PFSK-1 (cell line): ENCODE measurements around the gene PLCD1.

Source experiments
- FOXP2 ChIP-seq: optimal IDR thresholded peaks from 2 replicates; pipeline ENCODE3; 2011; ENCODE audit warnings: borderline replicate concordance, control low read depth, inconsistent platforms; ENCODE audit not compliant: insufficient read depth; ENCODE audit errors: extremely low read length, extremely low read depth
- POLR2AphosphoS5 ChIP-seq: IDR thresholded peaks from 2 replicates; pipeline ENCODE4 v1.6.1; 2012; ENCODE audit warnings: low read depth, mild to moderate bottlenecking, control low read depth, low read length, moderate library complexity
- REST ChIP-seq, 2 experiments: IDR thresholded peaks; 2 replicates each; pipeline versions ENCODE4 v1.6.1 to v1.8.0; 2011 to 2012; ENCODE audit warnings: low read depth in 2 of 2, low read length in 2 of 2, control low read depth in 1 of 2, inconsistent platforms in 1 of 2, mild to moderate bottlenecking in 1 of 2, moderate library complexity in 1 of 2; ENCODE audit not compliant: insufficient read depth in 1 of 2
- SIN3A ChIP-seq: IDR thresholded peaks from 2 replicates; pipeline ENCODE4 v1.6.1; 2012; ENCODE audit warnings: mild to moderate bottlenecking, low read length, moderate library complexity, borderline replicate concordance; ENCODE audit not compliant: insufficient read depth
- TAF1 ChIP-seq: IDR thresholded peaks from 2 replicates; pipeline ENCODE4 v1.6.1; 2012; ENCODE audit warnings: low read length, control low read depth, borderline replicate concordance; ENCODE audit not compliant: insufficient read depth

Gene PLCD1

GRCh38 chr3:37990527-37990926 lies 38.9 kb downstream of the PLCD1 start, which contains the start of gene VILL:
VILL (plus strand) TSS chr3:37990786; CDS start chr3:37993673, 2,887 bp downstream.
- TF ChIP-seq POLR2AphosphoS5: no peak
- no peak for TF ChIP-seq REST (IDR thresholded peaks at IDR 0.05; ENCODE audit: insufficient read depth in 1 of 2, low read depth in 2 of 2, low read length in 2 of 2)
- no peak for TF ChIP-seq FOXP2
- no peak for TF ChIP-seq SIN3A
- TF ChIP-seq TAF1: no peak

- TF ChIP-seq FOXP2 (no peak), REST (IDR thresholded peaks at IDR 0.05; ENCODE audit: insufficient read depth in 1 of 2, low read depth in 2 of 2, low read length in 2 of 2) (no peak), TAF1 (no peak), POLR2AphosphoS5 (no peak), SIN3A (no peak)
Measured at GRCh38 chr3:37989821-37990480, 39.5 kb downstream of the PLCD1 start.

GRCh38 chr3:37988931-37989525 lies 40.4 kb downstream of the PLCD1 start:
- TF ChIP-seq SIN3A: no peak
- no peak for TF ChIP-seq REST (IDR thresholded peaks at IDR 0.05; ENCODE audit: insufficient read depth in 1 of 2, low read depth in 2 of 2, low read length in 2 of 2)
- TF ChIP-seq POLR2AphosphoS5: no peak
- no peak for TF ChIP-seq TAF1
- no peak for TF ChIP-seq FOXP2

GRCh38 chr3:37987751-37988179 lies 41.7 kb downstream of the PLCD1 start:
- no peak for TF ChIP-seq POLR2AphosphoS5
- no peak for TF ChIP-seq REST (IDR thresholded peaks at IDR 0.05; ENCODE audit: insufficient read depth in 1 of 2, low read depth in 2 of 2, low read length in 2 of 2)
- TF ChIP-seq SIN3A: no peak
- no peak for TF ChIP-seq TAF1
- no peak for TF ChIP-seq FOXP2
